Hepatocyte (in vitro differentiated cells): ENCODE data around the gene TTC28.

Experiments used
- EZH2 ChIP-seq: fragments of 200-600 bp; sonication (generic); IDR thresholded peaks from 2 replicates; pipeline ENCODE4 v1.6.1; 2016; ENCODE audit warnings: antibody characterized with exemption, mild to moderate bottlenecking, borderline replicate concordance
- EZH2phosphoT487 ChIP-seq: fragments of 200-600 bp; sonication (generic); IDR thresholded peaks from one replicate; pipeline ENCODE4 v1.6.1; 2018; ENCODE audit warnings: antibody characterized with exemption, mild to moderate bottlenecking, low read depth, moderate library complexity; ENCODE audit not compliant: unreplicated experiment, severe bottlenecking
- TF ChIP-seq, protein P1 (sequence below): fragments of 200-600 bp; sonication (generic); IDR thresholded peaks from 2 replicates; pipeline ENCODE4 v1.5.1; 2016; ENCODE audit warnings: antibody characterized with exemption, mild to moderate bottlenecking; ENCODE audit not compliant: poor library complexity

DNA sequence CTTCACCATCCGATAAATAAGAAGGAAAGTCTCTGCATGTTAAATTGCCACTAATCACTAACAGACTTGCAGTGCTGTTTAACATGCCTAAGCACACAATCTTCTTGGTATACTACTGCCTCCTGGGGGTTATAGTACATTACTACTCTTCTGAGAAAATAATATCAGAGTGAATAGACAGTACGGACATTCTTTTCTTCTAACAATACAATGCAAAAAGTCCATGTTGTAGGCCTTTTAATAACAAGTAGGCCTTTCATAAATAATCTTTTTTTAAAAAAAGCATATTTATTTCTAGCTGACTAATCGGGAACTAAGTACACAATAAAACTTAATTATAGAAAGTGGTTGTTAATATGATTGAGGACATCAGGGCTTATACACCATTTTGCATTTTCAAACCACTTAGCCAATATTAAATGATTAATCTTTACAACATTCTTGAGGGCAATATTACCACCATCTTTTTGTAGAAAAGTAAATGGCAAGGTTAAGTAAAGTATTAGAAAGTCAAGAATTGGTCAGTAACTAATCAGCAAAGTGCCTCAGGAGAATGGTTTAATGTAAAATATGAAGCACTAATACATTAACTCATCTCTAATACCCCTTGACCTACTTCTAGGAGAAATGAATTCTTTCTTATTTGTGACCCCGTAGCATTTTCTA, 84.7 kb downstream of the TTC28 start:
- TF ChIP-seq EZH2phosphoT487 (no peak), EZH2 (no peak)
- TF ChIP-seq, protein P1, sequence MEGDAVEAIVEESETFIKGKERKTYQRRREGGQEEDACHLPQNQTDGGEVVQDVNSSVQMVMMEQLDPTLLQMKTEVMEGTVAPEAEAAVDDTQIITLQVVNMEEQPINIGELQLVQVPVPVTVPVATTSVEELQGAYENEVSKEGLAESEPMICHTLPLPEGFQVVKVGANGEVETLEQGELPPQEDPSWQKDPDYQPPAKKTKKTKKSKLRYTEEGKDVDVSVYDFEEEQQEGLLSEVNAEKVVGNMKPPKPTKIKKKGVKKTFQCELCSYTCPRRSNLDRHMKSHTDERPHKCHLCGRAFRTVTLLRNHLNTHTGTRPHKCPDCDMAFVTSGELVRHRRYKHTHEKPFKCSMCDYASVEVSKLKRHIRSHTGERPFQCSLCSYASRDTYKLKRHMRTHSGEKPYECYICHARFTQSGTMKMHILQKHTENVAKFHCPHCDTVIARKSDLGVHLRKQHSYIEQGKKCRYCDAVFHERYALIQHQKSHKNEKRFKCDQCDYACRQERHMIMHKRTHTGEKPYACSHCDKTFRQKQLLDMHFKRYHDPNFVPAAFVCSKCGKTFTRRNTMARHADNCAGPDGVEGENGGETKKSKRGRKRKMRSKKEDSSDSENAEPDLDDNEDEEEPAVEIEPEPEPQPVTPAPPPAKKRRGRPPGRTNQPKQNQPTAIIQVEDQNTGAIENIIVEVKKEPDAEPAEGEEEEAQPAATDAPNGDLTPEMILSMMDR: peak; percentile 83
